K562 (cell line): Measurements from ENCODE around the gene ZNF80. TPM values are rescaled to one million over a fixed set of nuclear protein-coding genes. Genes with fewer than 3 reads are reported as not detected.
A peak's percentile ranks its signal among the peaks of the same experiment; 100 is the strongest.
"Not testable (repeated sequence)": the region's sequence is repeated elsewhere in the genome, so short reads cannot be mapped to it uniquely, and the experiment has no call there.

Experiments used
- ATAC-seq: fragments of 200-7000 bp; cut with Tn5 transposase; 3 replicates; pipeline ENCODE4 v1.9.1; 2020; ENCODE audit warnings: moderate library complexity
- BruUV-seq: library from RNA; stranded (reverse); fragments of 400-500 nt; replicated peaks from 2 replicates; lab custom pipeline; 2021; lab: Mats Ljungman, UMichigan
- CTCF ChIA-PET: fragments of 300-600 bp; formaldehyde crosslinking; extraction: SDS; loops from one replicate; lab custom pipeline; 2021; ENCODE audit warnings: low intra/inter-chr PET ratio; lab: Yijun Ruan, JAX
- POLR2A ChIA-PET: fragments of 300-600, 350-650 bp; sonication (Branson Sonifier 250); formaldehyde crosslinking; extraction: SDS; loops from one replicate; lab custom pipeline; 2021; ENCODE audit warnings: antibody characterized with exemption, inconsistent platforms; lab: Yijun Ruan, JAX
- DNase-seq, 4 experiments: peaks; one replicate each; pipeline versions ENCODE4 v3.0.0 to v3.0.0-alpha.2; 2011 to 2018; ENCODE audit warnings: low spot score in 3 of 4, mixed read lengths in 3 of 4; ENCODE audit errors: extremely low read depth in 1 of 4
- FAIRE-seq: peaks from 2 replicates; lab custom pipeline; 2011; peaks lifted over from hg19 to GRCh38; lab: Jason Lieb, UNC
- H2AFZ ChIP-seq: 2 replicates; pipeline ENCODE4 v1.6.0; 2011; ENCODE audit warnings: low read depth, low read length, control low read depth, inconsistent platforms
- H3K27ac ChIP-seq: fragments of 200-600 bp; 3 replicates; pipeline ENCODE4 v1.8.0; 2011; ENCODE audit warnings: low read depth, mild to moderate bottlenecking, control low read depth, inconsistent platforms, low read length, moderate library complexity, mixed read lengths; ENCODE audit errors: extremely low read depth
- H3K27me3 ChIP-seq, 2 experiments: fragments of 300-600 bp in 1 of 2; 2 replicates in 1 of 2; 3 replicates in 1 of 2; pipeline versions ENCODE4 v1.6.0 to v1.8.0; 2011; ENCODE audit warnings: inconsistent platforms in 2 of 2, low read length in 2 of 2, mild to moderate bottlenecking in 1 of 2, mixed read lengths in 1 of 2, moderate library complexity in 1 of 2; ENCODE audit not compliant: control insufficient read depth in 2 of 2, insufficient read depth in 2 of 2
- H3K36me3 ChIP-seq: fragments of 300-600 bp; 3 replicates; pipeline ENCODE4 v1.8.0; 2011; ENCODE audit warnings: mild to moderate bottlenecking, low read length, inconsistent platforms; ENCODE audit not compliant: control insufficient read depth, insufficient read depth
- H3K4me1 ChIP-seq, 2 experiments: fragments of 200-600 bp in 1 of 2; replicated peaks in 1 of 2; 2 replicates in 1 of 2; 3 replicates in 1 of 2; pipeline versions ENCODE4 v1.5.1 to v1.8.0; 2011; ENCODE audit warnings: inconsistent platforms in 2 of 2, low read length in 2 of 2, mild to moderate bottlenecking in 1 of 2, mixed read lengths in 1 of 2, moderate library complexity in 1 of 2; ENCODE audit not compliant: control insufficient read depth in 2 of 2, insufficient read depth in 2 of 2
- H3K4me2 ChIP-seq: 2 replicates; pipeline ENCODE4 v1.6.1; 2011; ENCODE audit warnings: low read length, control low read depth, inconsistent platforms, mixed read lengths; ENCODE audit not compliant: insufficient read depth
- H3K4me3 ChIP-seq: fragments of 200-600 bp; sonication (generic), shearing (Covaris generic); 2 replicates; pipeline ENCODE4 v1.5.1; 2016; ENCODE audit warnings: control low read depth, inconsistent platforms
- H3K79me2 ChIP-seq: fragments of 200-600 bp; 3 replicates; pipeline ENCODE4 v1.8.0; 2011; ENCODE audit warnings: low read length, inconsistent platforms; ENCODE audit not compliant: control insufficient read depth, insufficient read depth
- H3K9ac ChIP-seq, 2 experiments: 2 replicates each; pipeline versions ENCODE4 v1.6.0 to v1.6.1; 2011; ENCODE audit warnings: low read depth in 2 of 2, low read length in 2 of 2, control low read depth in 1 of 2, inconsistent platforms in 1 of 2, mild to moderate bottlenecking in 1 of 2, mixed read lengths in 1 of 2; ENCODE audit not compliant: insufficient read depth in 1 of 2
- H3K9me1 ChIP-seq: one replicate; pipeline ENCODE4 v1.6.0; 2011; ENCODE audit warnings: inconsistent platforms, mild to moderate bottlenecking, low read length, moderate library complexity; ENCODE audit not compliant: control insufficient read depth, insufficient read depth
- H3K9me3 ChIP-seq: replicated peaks from 2 replicates; pipeline ENCODE4 v1.5.1; 2011; ENCODE audit warnings: low read depth, low read length, inconsistent platforms; ENCODE audit not compliant: control insufficient read depth, insufficient read depth
- H4K20me1 ChIP-seq: replicated peaks from 2 replicates; pipeline ENCODE4 v1.6.1; 2011; ENCODE audit warnings: low read length, inconsistent platforms, mixed read lengths; ENCODE audit not compliant: control insufficient read depth, insufficient read depth
- CBFA2T2 ChIP-seq: fragments of 450-650 bp; conservative IDR thresholded peaks from 2 replicates; pipeline ENCODE4 v1.6.1; 2017; ENCODE audit warnings: mild to moderate bottlenecking
- CEBPG ChIP-seq, 3 experiments: fragments of 200-800 bp in 1 of 3; sonication (Bioruptor generic) in 1 of 3; sonication (generic) in 1 of 3; formaldehyde crosslinking in 1 of 3; IDR thresholded peaks in 2 of 3; conservative IDR thresholded peaks in 1 of 3; 2 replicates each; pipeline versions ENCODE4 v1.6.1 to v1.8.0; 2016 to 2022; ENCODE audit warnings: missing compliant biosample characterization in 2 of 3, missing genetic modification characterization in 2 of 3, mild to moderate bottlenecking in 1 of 3, missing genetic modification reagents in 1 of 3
- WGBS: fragments of 100-300 bp; shearing (Covaris generic); methylation state at CpG from one replicate; pipeline ENCODE4 v1.1.6; 2016; ENCODE audit warnings: low coverage, mixed read lengths; ENCODE audit not compliant: insufficient coverage; ENCODE audit errors: missing lambda C conversion rate; 5-methylcytosine and 5-hydroxymethylcytosine counted together
- in situ Hi-C: fragments of 300-500 bp; cut with MboI; formaldehyde crosslinking; loops from 4 replicates; pipeline ENCODE4 v1.15.0; 2018; ENCODE audit warnings: inconsistent platforms, mixed read lengths
- intact Hi-C: fragments of 100-400 bp; cut with micrococcal nuclease; formaldehyde crosslinking; loops from 2 replicates; pipeline ENCODE4 v1.14.2; 2022
- polyA plus RNA-seq, 8 experiments: library from polyadenylated mRNA; depleted of rRNA in 4 of 8; stranded (reverse) in 5 of 8; unstranded in 3 of 8; fragments of >200 nt; fragmentation: Nextera tagmentation in 2 of 8; fragmentation: Illumina TruSeq in 1 of 8; extraction: Ambion mirVana in 2 of 8; extraction: Trizol in 1 of 8; gene quantifications; 2 replicates each; pipeline versions ENCODE4 v1.2.1 to v1.2.3, GENCODE V29; 2011 to 2014; ENCODE audit warnings: inconsistent platforms in 1 of 8, missing spikeins in 1 of 8
- total RNA-seq, 7 experiments: library from RNA; depleted of rRNA in 6 of 7; stranded (reverse); fragments of >200 nt in 6 of 7; fragmentation: Illumina TruSeq in 2 of 7; extraction: Trizol in 2 of 7; gene quantifications; 2 replicates each; pipeline versions ENCODE4 v1.2.1 to v1.2.3, GENCODE V29; 2011 to 2021; ENCODE audit warnings: low replicate concordance in 1 of 7

The ZNF80 gene
- total and polyA plus RNA-seq, 9 of the 15 experiments (the other 6 are each of a cell fraction or from before 2014, with no cell fraction given), result 0.01 to 0.07 (median 0.04) TPM; not detected in 3

- in situ Hi-C loops, result no loop called here
- Histone ChIP-seq H3K9me1 (no peaks in the 10 kb centered on the region), H3K36me3 (no peaks in the 10 kb centered on the region), H3K4me3 (no peak overlapping the region), H3K4me2 (no peak overlapping the region), H3K4me1 (no peaks in the 10 kb centered on the region), H3K79me2 (no peaks in the 10 kb centered on the region), H4K20me1 (no peaks in the 10 kb centered on the region), H2AFZ (no peak overlapping the region), H3K27me3 (no peaks in the 10 kb centered on the region), H3K27ac (no peak overlapping the region), H3K9me3 (no peaks in the 10 kb centered on the region), H3K9ac (no peak overlapping the region)
- ChIA-PET CTCF (no interaction called here), POLR2A (no interaction called here)
- intact Hi-C loops, result no loop called here
- no peak for FAIRE-seq
- WGBS, result 13% methylated on average over 1 of the region's 1 CpG
- BruUV-seq, result no TSS peak
- ATAC-seq, result no peak
- no peak for DNase-seq
- TF ChIP-seq CBFA2T2 (no peak), CEBPG (CRISPR knock-in tag; IDR thresholded peaks at IDR 0.05) (no peak), CEBPG (tag; conservative IDR thresholded peaks at IDR 0.05 in 1 of 2, IDR thresholded peaks at IDR 0.05 in 1 of 2) (peak in 1 of 2 experiments; percentile 49; a peak in 2 of 4 replicates)
Observed at GRCh38 chr3:114284644-114285043, 47.3 kb upstream of the ZNF80 start.

GRCh38 chr3:114276856-114277255 is 39.5 kb upstream of the ZNF80 start:
- H3K9me1 ChIP-seq, H3K4me2 ChIP-seq, H3K4me1 ChIP-seq, H3K27ac ChIP-seq, H3K36me3 ChIP-seq, H4K20me1 ChIP-seq, DNase-seq, FAIRE-seq, ATAC-seq, intact Hi-C loops, in situ Hi-C loops, H3K4me3 ChIP-seq, H3K9me3 ChIP-seq, H2AFZ ChIP-seq, CTCF ChIA-PET, H3K9ac ChIP-seq, BruUV-seq, H3K27me3 ChIP-seq, H3K79me2 ChIP-seq, POLR2A ChIA-PET: not testable (repeated sequence)
- WGBS, result 0% methylated on average over 1 of the region's 26 CpGs
